Progenitor cell of endocrine pancreas (in vitro differentiated cells): ENCODE results near the gene PTPMT1. TPM values are rescaled to one million over a fixed set of nuclear protein-coding genes. Genes with fewer than 3 reads are reported as not detected.
A peak's percentile ranks its signal among the peaks of the same experiment; 100 is the strongest.

Experiments
- DNase-seq: peaks from one replicate; pipeline ENCODE4 v3.0.0; 2021; ENCODE audit warnings: low spot score; ENCODE audit not compliant: unreplicated experiment
- H3K27ac Mint-ChIP-seq: 2 replicates; pipeline ENCODE4 v1.8.0; 2021; ENCODE audit warnings: mild to moderate bottlenecking, moderate library complexity, mixed read lengths
- H3K27me3 Mint-ChIP-seq: 2 replicates; pipeline ENCODE4 v1.8.0; 2021; ENCODE audit warnings: mixed read lengths
- H3K36me3 Mint-ChIP-seq: 2 replicates; pipeline ENCODE4 v1.8.0; 2022; ENCODE audit warnings: mixed read lengths; ENCODE audit not compliant: insufficient read depth
- H3K4me1 Mint-ChIP-seq: 2 replicates; pipeline ENCODE4 v1.8.0; 2021; ENCODE audit warnings: low read depth, mixed read lengths
- H3K4me3 Mint-ChIP-seq: 2 replicates; pipeline ENCODE4 v1.8.0; 2021; ENCODE audit warnings: low read depth, mild to moderate bottlenecking, moderate library complexity, mixed read lengths
- H3K9me3 Mint-ChIP-seq: 2 replicates; pipeline ENCODE4 v1.8.0; 2021; ENCODE audit warnings: low read depth, mixed read lengths
- total RNA-seq: library from RNA; stranded (reverse); gene quantifications from 2 replicates; pipeline ENCODE4 v1.2.1, GENCODE V29; 2021
- TF ChIP-seq, protein P1 (sequence below): fragments of 200-600 bp; sonication (generic); IDR thresholded peaks from one replicate; pipeline ENCODE4 v1.5.0; 2021; ENCODE audit warnings: antibody characterized with exemption, mild to moderate bottlenecking; ENCODE audit not compliant: unreplicated experiment

Gene PTPMT1
- total RNA-seq, 1 donor from 2014 or later: 47.6 TPM

DNA sequence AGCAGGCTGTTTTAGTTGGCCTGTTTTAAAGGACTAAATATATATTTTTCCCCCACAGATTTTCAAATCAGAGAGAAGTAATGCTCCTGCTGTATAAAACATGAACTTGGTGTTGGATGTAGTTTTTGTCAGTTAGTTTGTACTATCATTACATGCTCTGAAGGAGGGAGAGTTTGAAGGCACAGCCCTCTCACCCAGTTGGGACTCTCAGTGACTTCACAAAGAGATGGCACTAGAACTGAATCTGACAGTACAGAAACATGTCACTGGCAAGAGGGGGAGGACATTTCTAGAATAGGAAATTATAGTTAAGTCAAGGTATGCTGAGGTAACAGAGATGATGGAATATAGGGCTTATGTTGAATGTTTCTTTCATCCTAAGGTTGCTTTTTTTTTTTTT is 49.9 kb downstream of the PTPMT1 start:
- no peak overlapping the region for H3K27ac Mint-ChIP-seq
- no peak for DNase-seq
- no peaks in the 10 kb centered on the region for H3K27me3 Mint-ChIP-seq
- no peak overlapping the region for H3K4me3 Mint-ChIP-seq
- TF ChIP-seq, protein P1, sequence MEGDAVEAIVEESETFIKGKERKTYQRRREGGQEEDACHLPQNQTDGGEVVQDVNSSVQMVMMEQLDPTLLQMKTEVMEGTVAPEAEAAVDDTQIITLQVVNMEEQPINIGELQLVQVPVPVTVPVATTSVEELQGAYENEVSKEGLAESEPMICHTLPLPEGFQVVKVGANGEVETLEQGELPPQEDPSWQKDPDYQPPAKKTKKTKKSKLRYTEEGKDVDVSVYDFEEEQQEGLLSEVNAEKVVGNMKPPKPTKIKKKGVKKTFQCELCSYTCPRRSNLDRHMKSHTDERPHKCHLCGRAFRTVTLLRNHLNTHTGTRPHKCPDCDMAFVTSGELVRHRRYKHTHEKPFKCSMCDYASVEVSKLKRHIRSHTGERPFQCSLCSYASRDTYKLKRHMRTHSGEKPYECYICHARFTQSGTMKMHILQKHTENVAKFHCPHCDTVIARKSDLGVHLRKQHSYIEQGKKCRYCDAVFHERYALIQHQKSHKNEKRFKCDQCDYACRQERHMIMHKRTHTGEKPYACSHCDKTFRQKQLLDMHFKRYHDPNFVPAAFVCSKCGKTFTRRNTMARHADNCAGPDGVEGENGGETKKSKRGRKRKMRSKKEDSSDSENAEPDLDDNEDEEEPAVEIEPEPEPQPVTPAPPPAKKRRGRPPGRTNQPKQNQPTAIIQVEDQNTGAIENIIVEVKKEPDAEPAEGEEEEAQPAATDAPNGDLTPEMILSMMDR: no peak
- H3K36me3 Mint-ChIP-seq: peaks cover 5% of the 10 kb centered on the region
- H3K9me3 Mint-ChIP-seq: no peaks in the 10 kb centered on the region
- H3K4me1 Mint-ChIP-seq: no peaks in the 10 kb centered on the region

DNA sequence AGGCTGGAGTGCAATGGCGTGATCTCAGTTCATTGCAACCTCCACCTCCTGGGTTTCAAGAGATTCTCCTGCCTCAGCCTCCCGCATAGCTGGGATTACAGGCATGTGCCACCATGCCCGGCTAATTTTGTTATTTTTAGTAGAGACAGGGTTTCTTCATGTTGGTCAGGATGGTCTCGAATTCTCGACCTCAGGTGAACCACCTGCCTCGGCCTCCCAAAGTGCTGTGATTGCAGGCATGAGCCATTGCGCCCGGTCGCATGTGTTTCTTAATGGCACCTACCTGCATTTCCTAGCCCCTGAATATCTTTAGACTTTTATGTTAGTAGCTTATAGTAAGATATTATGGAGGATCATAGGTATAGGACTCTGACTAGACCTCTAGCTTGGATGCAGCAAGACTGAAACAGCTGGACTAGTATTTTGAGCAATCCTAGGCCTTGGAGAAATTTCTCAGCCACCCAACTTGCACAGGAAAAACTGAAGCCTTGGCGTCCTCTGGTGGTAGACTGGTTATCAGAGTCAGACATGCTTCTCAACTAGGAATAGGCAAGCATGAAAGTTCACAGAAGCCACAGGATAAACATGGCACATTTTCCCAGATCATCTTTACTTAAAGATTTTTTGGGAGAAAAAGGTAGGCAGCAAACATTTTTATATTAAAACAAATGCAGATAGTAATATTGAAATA is 51.5 kb downstream of the PTPMT1 start:
- Mint-ChIP-seq H3K27me3 (no peaks in the 10 kb centered on the region), H3K36me3 (peaks cover 6% of the 10 kb centered on the region), H3K27ac (no peak overlapping the region), H3K4me3 (no peak overlapping the region), H3K9me3 (no peaks in the 10 kb centered on the region), H3K4me1 (no peaks in the 10 kb centered on the region)
- no peak for DNase-seq
- TF ChIP-seq, protein P1: peak; percentile 62

DNA sequence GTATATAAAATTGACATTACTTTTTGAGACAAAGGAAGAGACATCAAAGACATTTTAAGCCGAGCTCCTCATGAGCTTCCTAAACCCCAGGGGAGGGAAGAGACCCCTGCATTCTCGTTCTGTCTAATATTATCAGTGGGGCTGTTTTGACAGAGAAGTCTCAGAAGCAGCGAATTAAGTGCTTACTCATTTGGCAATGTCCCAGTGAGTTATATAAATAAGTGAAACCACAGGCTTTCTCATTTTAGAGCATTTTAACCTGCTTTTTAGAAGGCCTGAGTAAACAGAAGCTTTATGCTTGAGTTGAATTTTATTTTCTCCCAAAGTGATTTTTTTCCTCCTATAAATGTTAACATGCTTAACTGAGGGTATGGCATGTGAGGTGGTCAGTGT is 52.0 kb downstream of the PTPMT1 start:
- Mint-ChIP-seq H3K4me1 (no peaks in the 10 kb centered on the region), H3K27ac (no peak overlapping the region), H3K4me3 (no peak overlapping the region), H3K27me3 (no peaks in the 10 kb centered on the region), H3K9me3 (no peaks in the 10 kb centered on the region), H3K36me3 (peaks cover 6% of the 10 kb centered on the region)
- DNase-seq: no peak
- TF ChIP-seq, protein P1: no peak

DNA sequence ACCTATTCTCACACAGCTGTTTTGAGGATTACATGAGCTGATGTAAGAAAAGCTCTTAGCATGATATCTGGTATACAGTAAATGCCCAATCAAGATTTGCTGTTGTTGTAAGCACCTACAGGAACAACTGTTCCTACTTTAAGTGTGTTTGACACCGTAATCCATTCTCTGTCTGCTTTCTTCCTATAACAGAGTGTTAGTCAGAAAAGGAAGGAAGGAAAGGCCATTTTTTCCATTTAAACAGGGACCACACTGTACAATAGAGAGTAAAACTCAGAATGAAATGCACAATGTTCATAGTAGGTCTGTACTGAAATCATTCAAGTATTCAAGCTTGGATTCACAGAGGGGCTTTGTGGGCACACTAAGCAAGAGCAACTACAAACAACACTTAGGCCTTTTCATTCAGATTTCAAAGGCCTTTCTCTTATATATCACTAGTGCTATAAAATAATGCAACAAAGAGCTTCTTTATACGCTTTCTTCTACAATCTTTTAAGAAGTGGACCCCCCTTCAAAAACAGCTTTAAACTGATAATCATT is 55.5 kb downstream of the PTPMT1 start:
- Mint-ChIP-seq H3K4me3 (no peak overlapping the region), H3K27ac (peak overlapping the region; percentile 21), H3K27me3 (no peaks in the 10 kb centered on the region), H3K9me3 (no peaks in the 10 kb centered on the region), H3K36me3 (peaks cover 12% of the 10 kb centered on the region), H3K4me1 (no peaks in the 10 kb centered on the region)
- TF ChIP-seq, protein P1: no peak
- DNase-seq: no peak

Other genes starting within 250 kb of the PTPMT1 start
- 0.10 and 0.22 TPM in 2 replicates for gene MYBPC3, start 212.9 kb upstream of the PTPMT1 start, total RNA-seq
- not detected in 2 replicates for gene SPI1, start 187.1 kb upstream of the PTPMT1 start, total RNA-seq
- 38.3 and 42.4 TPM in 2 replicates for gene SLC39A13, start 157.0 kb upstream of the PTPMT1 start, total RNA-seq
- gene PSMC3, start 139.2 kb upstream of the PTPMT1 start, total RNA-seq: 101 and 103 TPM in 2 replicates
- gene RAPSN, start 116.5 kb upstream of the PTPMT1 start, total RNA-seq: 0.42 and 0.81 TPM in 2 replicates
- gene CELF1, start 12.5 kb upstream of the PTPMT1 start, total RNA-seq: 161 and 163 TPM in 2 replicates
- 16.6 and 18.1 TPM in 2 replicates for gene KBTBD4, start 13.4 kb downstream of the PTPMT1 start, total RNA-seq
- 102 and 109 TPM in 2 replicates for gene NDUFS3, start 13.5 kb downstream of the PTPMT1 start, total RNA-seq
- gene FAM180B, start 21.1 kb downstream of the PTPMT1 start, total RNA-seq: 0.26 and 0.29 TPM in 2 replicates
- gene C1QTNF4, start 28.8 kb downstream of the PTPMT1 start, total RNA-seq: 2.5 and 4.0 TPM in 2 replicates
- 75.7 and 82.7 TPM in 2 replicates for gene MTCH2, start 77.0 kb downstream of the PTPMT1 start, total RNA-seq
- 6.1 and 8.2 TPM in 2 replicates for gene AGBL2, start 149.8 kb downstream of the PTPMT1 start, total RNA-seq
- gene FNBP4, start 201.7 kb downstream of the PTPMT1 start, total RNA-seq: 136 TPM in 2 replicates